Stomach (tissue), 4 donors: ENCODE results near the gene NFATC4.

ENCODE experiments used
- POLR2A ChIP-seq, 4 donors: fragments of 450-650 bp; IDR thresholded peaks; one replicate each; pipeline ENCODE4 v1.6.1; 2016; ENCODE audit warnings: antibody characterized with exemption in 4 of 4, control low read depth in 2 of 4, mild to moderate bottlenecking in 1 of 4, moderate library complexity in 1 of 4
- POLR2AphosphoS5 ChIP-seq, 3 donors: sonication (generic); formaldehyde crosslinking; IDR thresholded peaks; one replicate each; pipeline ENCODE4 v1.6.1; 2016; ENCODE audit warnings: antibody characterized with exemption in 3 of 3
- TF ChIP-seq, protein P1 (sequence below), 7 experiments: fragments of 450-650 bp in 4 of 7; fragments of 200-600 bp in 3 of 7; sonication (generic) in 3 of 7; IDR thresholded peaks; one replicate each; pipeline ENCODE4 v1.5.1; 2016 to 2019; ENCODE audit warnings: antibody characterized with exemption in 7 of 7, control low read depth in 2 of 7, mild to moderate bottlenecking in 1 of 7

DNA sequence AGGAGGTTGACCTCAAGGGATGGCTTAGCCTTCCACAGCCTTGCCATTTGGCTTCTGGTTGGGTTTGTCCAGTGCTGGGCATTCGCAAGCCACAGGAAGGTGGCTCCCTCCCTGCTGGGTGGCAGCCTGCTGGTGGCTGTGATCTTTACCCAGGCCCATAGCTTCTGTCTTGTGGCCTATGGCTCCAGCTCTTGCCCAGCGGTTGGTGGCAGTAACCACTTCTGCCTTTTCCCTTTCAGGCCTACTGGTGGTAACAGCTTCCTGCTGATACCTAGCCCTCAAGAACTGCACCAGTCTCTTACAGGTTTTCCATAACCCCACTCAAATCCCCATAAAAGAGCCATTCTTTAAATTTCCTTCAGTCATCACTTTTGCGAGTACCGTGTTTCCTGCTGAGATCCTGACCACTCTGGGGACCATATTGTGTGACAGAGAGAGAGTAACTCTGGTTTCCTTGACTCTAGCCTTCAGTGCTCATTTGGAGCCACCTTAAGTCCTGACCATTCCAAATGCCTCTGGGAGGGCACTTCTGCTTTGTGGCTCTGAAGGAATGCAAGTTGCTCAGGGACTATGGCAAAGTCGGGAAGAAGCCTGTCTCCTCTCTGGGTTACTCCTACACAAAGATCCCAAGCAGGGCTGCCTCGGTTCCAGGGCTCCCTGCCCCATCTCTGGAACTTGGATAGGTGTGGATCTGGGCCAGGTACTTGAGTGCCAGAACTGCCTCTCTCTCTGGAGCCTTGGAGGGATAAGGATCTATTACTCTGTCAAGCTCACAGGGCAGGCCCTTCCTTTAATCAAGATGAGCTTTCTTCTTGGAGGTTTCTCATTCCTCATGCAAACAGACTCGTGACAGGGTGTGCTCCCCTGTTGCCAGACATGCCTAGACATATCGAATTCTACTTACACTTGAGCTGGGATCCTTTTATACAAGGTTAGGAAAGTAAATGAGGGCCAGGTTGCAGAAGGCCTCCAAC lies 27.9 kb downstream of the NFATC4 start:
- TF ChIP-seq, protein P1, sequence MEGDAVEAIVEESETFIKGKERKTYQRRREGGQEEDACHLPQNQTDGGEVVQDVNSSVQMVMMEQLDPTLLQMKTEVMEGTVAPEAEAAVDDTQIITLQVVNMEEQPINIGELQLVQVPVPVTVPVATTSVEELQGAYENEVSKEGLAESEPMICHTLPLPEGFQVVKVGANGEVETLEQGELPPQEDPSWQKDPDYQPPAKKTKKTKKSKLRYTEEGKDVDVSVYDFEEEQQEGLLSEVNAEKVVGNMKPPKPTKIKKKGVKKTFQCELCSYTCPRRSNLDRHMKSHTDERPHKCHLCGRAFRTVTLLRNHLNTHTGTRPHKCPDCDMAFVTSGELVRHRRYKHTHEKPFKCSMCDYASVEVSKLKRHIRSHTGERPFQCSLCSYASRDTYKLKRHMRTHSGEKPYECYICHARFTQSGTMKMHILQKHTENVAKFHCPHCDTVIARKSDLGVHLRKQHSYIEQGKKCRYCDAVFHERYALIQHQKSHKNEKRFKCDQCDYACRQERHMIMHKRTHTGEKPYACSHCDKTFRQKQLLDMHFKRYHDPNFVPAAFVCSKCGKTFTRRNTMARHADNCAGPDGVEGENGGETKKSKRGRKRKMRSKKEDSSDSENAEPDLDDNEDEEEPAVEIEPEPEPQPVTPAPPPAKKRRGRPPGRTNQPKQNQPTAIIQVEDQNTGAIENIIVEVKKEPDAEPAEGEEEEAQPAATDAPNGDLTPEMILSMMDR (IDR thresholded peaks at IDR 0.05): no peak
- TF ChIP-seq POLR2A (IDR thresholded peaks at IDR 0.05): no peak
- TF ChIP-seq POLR2AphosphoS5 (IDR thresholded peaks at IDR 0.05): no peak
